GM12878 (cell line): ENCODE results near the gene RDH16. TPM values are rescaled to one million over a fixed set of nuclear protein-coding genes. Genes with fewer than 3 reads are reported as not detected.
"Not testable (repeated sequence)": the region's sequence is repeated elsewhere in the genome, so short reads cannot be mapped to it uniquely, and the experiment has no call there.

Experiments
- ATAC-seq: fragments of 200-7000 bp; cut with Tn5 transposase; 3 replicates; pipeline ENCODE4 v1.9.1; 2020; ENCODE audit warnings: mild to moderate bottlenecking, moderate library complexity
- BruUV-seq: library from RNA; stranded (reverse); fragments of 400-500 nt; replicated peaks from 2 replicates; lab custom pipeline; 2021; lab: Mats Ljungman, UMichigan
- CTCF ChIA-PET: fragments of 300-600 bp; sonication (Branson Sonifier 250); formaldehyde crosslinking; extraction: SDS; loops from one replicate; lab custom pipeline; 2021; ENCODE audit warnings: inconsistent platforms; lab: Yijun Ruan, JAX
- POLR2A ChIA-PET: fragments of 350-600 bp; formaldehyde crosslinking; extraction: SDS; loops from one replicate; lab custom pipeline; 2021; ENCODE audit warnings: inconsistent platforms; lab: Charles Lee
- RAD21 ChIA-PET: fragments of 300-600 bp; sonication (Branson Sonifier 250); formaldehyde crosslinking; loops from one replicate; lab custom pipeline; 2023; ENCODE audit warnings: antibody characterized with exemption; ENCODE audit not compliant: unreplicated experiment; lab: Charles Lee
- SMC1A ChIA-PET: fragments of 300-600 bp; sonication (Branson Sonifier 250); formaldehyde crosslinking; loops from one replicate; lab custom pipeline; 2023; ENCODE audit not compliant: unreplicated experiment, uncharacterized antibody; lab: Charles Lee
- DNase-seq: peaks from one replicate; pipeline ENCODE4 v3.0.0-alpha.2; 2011; ENCODE audit warnings: low read depth, low spot score
- FAIRE-seq: peaks from 3 replicates; lab custom pipeline; 2011; peaks lifted over from hg19 to GRCh38; lab: Jason Lieb, UNC
- H2AFZ ChIP-seq: 2 replicates; pipeline ENCODE4 v1.6.0; 2011; ENCODE audit warnings: low read depth, low read length, control low read depth; ENCODE audit not compliant: control insufficient read depth
- H3K27ac ChIP-seq: 2 replicates; pipeline ENCODE4 v1.5.1; 2011; ENCODE audit warnings: control low read depth; ENCODE audit not compliant: control insufficient read depth, insufficient read depth
- H3K27me3 ChIP-seq, 2 experiments: replicated peaks in 1 of 2; 2 replicates each; pipeline versions ENCODE4 v1.6.0 to v1.6.1; 2011; ENCODE audit warnings: low read length in 1 of 2; ENCODE audit not compliant: control insufficient read depth in 2 of 2, insufficient read depth in 2 of 2
- H3K36me3 ChIP-seq, 2 experiments: 2 replicates each; pipeline ENCODE4 v1.5.1; 2011; ENCODE audit warnings: low read length in 1 of 2; ENCODE audit not compliant: control insufficient read depth in 2 of 2, insufficient read depth in 2 of 2
- H3K4me1 ChIP-seq: 2 replicates; pipeline ENCODE4 v1.6.1; 2011; ENCODE audit warnings: mild to moderate bottlenecking, low read length, moderate library complexity, mixed read lengths; ENCODE audit not compliant: control insufficient read depth, insufficient read depth
- H3K4me2 ChIP-seq: 2 replicates; pipeline ENCODE4 v1.6.0; 2011; ENCODE audit warnings: control low read depth; ENCODE audit not compliant: control insufficient read depth, insufficient read depth
- H3K4me3 ChIP-seq: fragments of 200-600 bp; sonication (generic); 2 replicates; pipeline ENCODE4 v1.5.1; 2016
- H3K79me2 ChIP-seq: 2 replicates; pipeline ENCODE4 v1.6.0; 2011; ENCODE audit warnings: low read length; ENCODE audit not compliant: control insufficient read depth, insufficient read depth
- H3K9ac ChIP-seq: 2 replicates; pipeline ENCODE4 v1.8.0; 2011; ENCODE audit warnings: low read length, control low read depth, mixed read lengths; ENCODE audit not compliant: control insufficient read depth, insufficient read depth
- H3K9me3 ChIP-seq: replicated peaks from 3 replicates; pipeline ENCODE4 v1.5.1; 2011; ENCODE audit warnings: mild to moderate bottlenecking, low read length; ENCODE audit not compliant: control insufficient read depth, insufficient read depth
- H4K20me1 ChIP-seq: 2 replicates; pipeline ENCODE4 v1.6.0; 2011; ENCODE audit not compliant: control insufficient read depth, insufficient read depth
- FOXK2 ChIP-seq: fragments of 450-650 bp; IDR thresholded peaks from 2 replicates; pipeline ENCODE4 v1.6.1; 2017; ENCODE audit warnings: mild to moderate bottlenecking, moderate library complexity
- FOXM1 ChIP-seq: IDR thresholded peaks from 2 replicates; pipeline ENCODE4 v1.6.1; 2012; ENCODE audit warnings: low read depth, mild to moderate bottlenecking, inconsistent platforms, low read length, moderate library complexity
- HDAC2 ChIP-seq: fragments of 200-600 bp; sonication (generic); IDR thresholded peaks from 2 replicates; pipeline ENCODE4 v1.6.1; 2017
- JUND ChIP-seq: IDR thresholded peaks from 2 replicates; pipeline ENCODE4 v1.6.1; 2012; ENCODE audit warnings: low read depth, mild to moderate bottlenecking, low read length, improper control_type of control experiment, moderate library complexity
- NFYA ChIP-seq: IDR thresholded peaks from 2 replicates; pipeline ENCODE4 v1.6.1; 2011; ENCODE audit warnings: low read depth, mild to moderate bottlenecking, low read length, improper control_type of control experiment, borderline replicate concordance
- POLR2A ChIP-seq: IDR thresholded peaks from 2 replicates; pipeline ENCODE4 v1.6.1; 2011; ENCODE audit warnings: low read depth, mild to moderate bottlenecking, low read length
- RUNX3 ChIP-seq: IDR thresholded peaks from 2 replicates; pipeline ENCODE4 v1.6.1; 2012; ENCODE audit warnings: low read length, inconsistent platforms
- WGBS: methylation state at CpG from one replicate; pipeline ENCODE4 v1.1.6; 2016; ENCODE audit warnings: low lambda C conversion rate; ENCODE audit not compliant: insufficient replicate concordance, insufficient coverage; ENCODE audit errors: missing lambda C conversion rate; 5-methylcytosine and 5-hydroxymethylcytosine counted together
- in situ Hi-C: fragments of 300-500 bp; cut with MboI; formaldehyde crosslinking; loops from 9 replicates; pipeline ENCODE4 v1.14.3; 2018; ENCODE audit warnings: mixed read lengths
- intact Hi-C: fragments of 100-400 bp; cut with micrococcal nuclease; formaldehyde crosslinking; loops from one replicate; pipeline ENCODE4 v1.14.2; 2022; ENCODE audit not compliant: unreplicated experiment
- polyA plus RNA-seq, 11 experiments: library from polyadenylated mRNA; depleted of rRNA in 4 of 11; unstranded in 6 of 11; stranded (reverse) in 5 of 11; fragments of >200 nt; fragmentation: Nextera tagmentation in 4 of 11; fragmentation: Illumina TruSeq in 1 of 11; extraction: Ambion mirVana in 4 of 11; extraction: Trizol in 1 of 11; gene quantifications; 1 replicate in 1 of 11; 2 replicates in 10 of 11; pipeline versions ENCODE4 v1.2.1 to v1.2.3, GENCODE V29; 2011 to 2016; ENCODE audit warnings: inconsistent platforms in 2 of 11, missing spikeins in 2 of 11, low read depth in 1 of 11
- total RNA-seq, 4 experiments: library from RNA; depleted of rRNA in 3 of 4; stranded (reverse); fragments of >200 nt in 3 of 4; fragmentation: Illumina TruSeq in 1 of 4; extraction: Trizol in 1 of 4; gene quantifications; 2 replicates each; pipeline versions ENCODE4 v1.2.1 to v1.2.3, GENCODE V29; 2013 to 2021
- TF ChIP-seq, protein P1 (sequence below): fragments of 450-650 bp; IDR thresholded peaks from 2 replicates; pipeline ENCODE4 v1.6.1; 2016; ENCODE audit warnings: mild to moderate bottlenecking, moderate library complexity, borderline replicate concordance
- TF ChIP-seq, protein P2 (sequence below): fragments of 450-650 bp; IDR thresholded peaks from 2 replicates; pipeline ENCODE4 v1.6.1; 2017; ENCODE audit warnings: borderline replicate concordance
- TF ChIP-seq, protein P3 (sequence below): IDR thresholded peaks from 2 replicates; pipeline ENCODE4 v1.6.1; 2011; ENCODE audit warnings: borderline replicate concordance, low read depth, mild to moderate bottlenecking, moderate library complexity, low read length; ENCODE audit not compliant: insufficient read depth, poor library complexity, severe bottlenecking

Gene RDH16
- total and polyA plus RNA-seq, 10 of the 15 experiments (the other 5 are each of a cell fraction or from before 2014, with no cell fraction given), result 0.04 to 0.31 (median 0.06) TPM

DNA sequence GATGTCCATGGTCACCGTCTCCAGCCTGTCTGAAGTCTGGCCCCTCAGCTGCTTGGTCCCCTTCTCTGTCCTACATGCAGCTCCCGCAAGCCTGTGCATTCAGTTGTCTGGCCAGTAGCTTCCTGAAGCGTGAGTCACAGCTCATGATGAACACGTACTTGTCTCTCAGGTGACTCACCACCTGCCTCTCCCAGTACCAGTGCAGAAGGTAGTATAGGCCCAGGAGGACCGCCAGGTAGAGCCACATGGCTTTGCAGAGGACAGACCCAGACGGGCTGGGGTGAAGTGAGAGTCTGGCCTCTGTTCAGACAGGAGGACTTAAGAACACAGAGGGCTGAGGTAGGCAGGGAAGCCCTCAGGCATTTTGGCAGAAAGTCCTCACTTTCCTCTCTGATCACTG, 28.3 kb upstream of the RDH16 start:
- FAIRE-seq, intact Hi-C loops, H3K9me3 ChIP-seq, H3K27ac ChIP-seq, ATAC-seq, DNase-seq, BruUV-seq, H3K9ac ChIP-seq, H3K36me3 ChIP-seq, POLR2A ChIA-PET, H2AFZ ChIP-seq, H3K27me3 ChIP-seq, H3K4me3 ChIP-seq, H3K4me2 ChIP-seq, H3K79me2 ChIP-seq, H3K4me1 ChIP-seq, H4K20me1 ChIP-seq: not testable (repeated sequence)
- SMC1A ChIA-PET, result interaction anchor here (1.6 to 2.9 kb wide), 2 partner anchors 16 to 222 kb away, joined by 10 to 11 read pairs; partner anchors contain the start of gene HSD17B6
- in situ Hi-C loops, result loop anchor here (5.0 kb wide), 1 partner anchor 148 kb away; no protein-coding TSS in a partner anchor
- WGBS, result 23% methylated on average over 5 of the region's 6 CpGs
- RAD21 ChIA-PET, result interaction anchor here (0.9 to 4.2 kb wide), 2 partner anchors 16 to 222 kb away, joined by 4 to 29 read pairs; partner anchors contain the start of gene HSD17B6
- CTCF ChIA-PET, result interaction anchor here (0.6 to 4.9 kb wide), 8 partner anchors 15 to 349 kb away, joined by 3 to 144 read pairs (median 4); partner anchors contain the start of gene HSD17B6

DNA sequence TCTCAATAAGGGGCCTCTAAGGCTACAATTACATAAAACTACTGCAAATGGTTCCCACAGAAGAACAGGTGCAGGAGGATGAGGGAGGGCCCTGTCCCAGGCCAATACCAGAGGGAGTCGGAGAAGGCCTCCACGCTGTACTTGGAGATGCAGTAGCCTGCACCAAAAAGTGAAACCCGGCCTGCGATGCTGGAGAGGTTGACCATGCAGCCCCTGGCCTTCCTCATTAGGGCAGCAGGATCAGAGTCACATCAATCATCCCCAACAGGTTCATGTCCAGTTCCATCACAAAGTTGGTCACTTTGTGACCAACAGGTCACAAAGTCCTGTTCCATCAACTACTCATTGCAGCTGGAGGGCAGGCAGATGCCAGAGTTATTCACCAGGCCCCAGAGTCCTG, 26.0 kb upstream of the RDH16 start:
- ChIA-PET RAD21 (no interaction called here), POLR2A (no interaction called here), CTCF (no interaction called here), SMC1A (no interaction called here)
- H3K9me3 ChIP-seq, result no peaks in the 10 kb centered on the region
- H3K27me3 ChIP-seq, result no peaks in the 10 kb centered on the region
- H2AFZ ChIP-seq, result no peak overlapping the region
- FAIRE-seq (no peak), DNase-seq (no peak), ATAC-seq (no peak)
- no TSS peak for BruUV-seq
- H3K79me2 ChIP-seq, result no peaks in the 10 kb centered on the region
- intact Hi-C loops, result no loop called here
- H3K4me2 ChIP-seq, result no peak overlapping the region
- H3K27ac ChIP-seq, result no peak overlapping the region
- peaks cover 3% of the 10 kb centered on the region for H3K4me1 ChIP-seq
- in situ Hi-C loops, result no loop called here
- no peaks in the 10 kb centered on the region for H3K36me3 ChIP-seq
- WGBS, result 46% methylated on average over 4 of the region's 4 CpGs
- H4K20me1 ChIP-seq, result no peaks in the 10 kb centered on the region
- no peak overlapping the region for H3K9ac ChIP-seq
- no peak overlapping the region for H3K4me3 ChIP-seq
- TF ChIP-seq POLR2A, result no peak
- TF ChIP-seq RUNX3, result no peak
- TF ChIP-seq, protein P1, sequence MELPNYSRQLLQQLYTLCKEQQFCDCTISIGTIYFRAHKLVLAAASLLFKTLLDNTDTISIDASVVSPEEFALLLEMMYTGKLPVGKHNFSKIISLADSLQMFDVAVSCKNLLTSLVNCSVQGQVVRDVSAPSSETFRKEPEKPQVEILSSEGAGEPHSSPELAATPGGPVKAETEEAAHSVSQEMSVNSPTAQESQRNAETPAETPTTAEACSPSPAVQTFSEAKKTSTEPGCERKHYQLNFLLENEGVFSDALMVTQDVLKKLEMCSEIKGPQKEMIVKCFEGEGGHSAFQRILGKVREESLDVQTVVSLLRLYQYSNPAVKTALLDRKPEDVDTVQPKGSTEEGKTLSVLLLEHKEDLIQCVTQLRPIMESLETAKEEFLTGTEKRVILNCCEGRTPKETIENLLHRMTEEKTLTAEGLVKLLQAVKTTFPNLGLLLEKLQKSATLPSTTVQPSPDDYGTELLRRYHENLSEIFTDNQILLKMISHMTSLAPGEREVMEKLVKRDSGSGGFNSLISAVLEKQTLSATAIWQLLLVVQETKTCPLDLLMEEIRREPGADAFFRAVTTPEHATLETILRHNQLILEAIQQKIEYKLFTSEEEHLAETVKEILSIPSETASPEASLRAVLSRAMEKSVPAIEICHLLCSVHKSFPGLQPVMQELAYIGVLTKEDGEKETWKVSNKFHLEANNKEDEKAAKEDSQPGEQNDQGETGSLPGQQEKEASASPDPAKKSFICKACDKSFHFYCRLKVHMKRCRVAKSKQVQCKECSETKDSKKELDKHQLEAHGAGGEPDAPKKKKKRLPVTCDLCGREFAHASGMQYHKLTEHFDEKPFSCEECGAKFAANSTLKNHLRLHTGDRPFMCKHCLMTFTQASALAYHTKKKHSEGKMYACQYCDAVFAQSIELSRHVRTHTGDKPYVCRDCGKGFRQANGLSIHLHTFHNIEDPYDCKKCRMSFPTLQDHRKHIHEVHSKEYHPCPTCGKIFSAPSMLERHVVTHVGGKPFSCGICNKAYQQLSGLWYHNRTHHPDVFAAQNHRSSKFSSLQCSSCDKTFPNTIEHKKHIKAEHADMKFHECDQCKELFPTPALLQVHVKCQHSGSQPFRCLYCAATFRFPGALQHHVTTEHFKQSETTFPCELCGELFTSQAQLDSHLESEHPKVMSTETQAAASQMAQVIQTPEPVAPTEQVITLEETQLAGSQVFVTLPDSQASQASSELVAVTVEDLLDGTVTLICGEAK, result no peak
- no peak for TF ChIP-seq FOXM1
- TF ChIP-seq, protein P2, sequence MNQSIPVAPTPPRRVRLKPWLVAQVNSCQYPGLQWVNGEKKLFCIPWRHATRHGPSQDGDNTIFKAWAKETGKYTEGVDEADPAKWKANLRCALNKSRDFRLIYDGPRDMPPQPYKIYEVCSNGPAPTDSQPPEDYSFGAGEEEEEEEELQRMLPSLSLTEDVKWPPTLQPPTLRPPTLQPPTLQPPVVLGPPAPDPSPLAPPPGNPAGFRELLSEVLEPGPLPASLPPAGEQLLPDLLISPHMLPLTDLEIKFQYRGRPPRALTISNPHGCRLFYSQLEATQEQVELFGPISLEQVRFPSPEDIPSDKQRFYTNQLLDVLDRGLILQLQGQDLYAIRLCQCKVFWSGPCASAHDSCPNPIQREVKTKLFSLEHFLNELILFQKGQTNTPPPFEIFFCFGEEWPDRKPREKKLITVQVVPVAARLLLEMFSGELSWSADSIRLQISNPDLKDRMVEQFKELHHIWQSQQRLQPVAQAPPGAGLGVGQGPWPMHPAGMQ, result no peak
- no peak for TF ChIP-seq FOXK2
- no peak for TF ChIP-seq JUND
- TF ChIP-seq, protein P3, sequence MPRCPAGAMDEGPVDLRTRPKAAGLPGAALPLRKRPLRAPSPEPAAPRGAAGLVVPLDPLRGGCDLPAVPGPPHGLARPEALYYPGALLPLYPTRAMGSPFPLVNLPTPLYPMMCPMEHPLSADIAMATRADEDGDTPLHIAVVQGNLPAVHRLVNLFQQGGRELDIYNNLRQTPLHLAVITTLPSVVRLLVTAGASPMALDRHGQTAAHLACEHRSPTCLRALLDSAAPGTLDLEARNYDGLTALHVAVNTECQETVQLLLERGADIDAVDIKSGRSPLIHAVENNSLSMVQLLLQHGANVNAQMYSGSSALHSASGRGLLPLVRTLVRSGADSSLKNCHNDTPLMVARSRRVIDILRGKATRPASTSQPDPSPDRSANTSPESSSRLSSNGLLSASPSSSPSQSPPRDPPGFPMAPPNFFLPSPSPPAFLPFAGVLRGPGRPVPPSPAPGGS, result no peak
- TF ChIP-seq HDAC2, result no peak
- TF ChIP-seq NFYA, result no peak
